Caco-2 (cell line): ENCODE data around the gene WDR1. TPM values are rescaled to one million over a fixed set of nuclear protein-coding genes. Genes with fewer than 3 reads are reported as not detected.

Experiments used
- BruUV-seq: library from RNA; stranded (reverse); fragments of 400-500 nt; replicated peaks from 2 replicates; lab custom pipeline; 2021; lab: Mats Ljungman, UMichigan
- CTCF ChIA-PET: fragments of 300-600 bp; sonication (Branson Sonifier 250); formaldehyde crosslinking; loops from one replicate; lab custom pipeline; 2022; ENCODE audit warnings: antibody characterized with exemption; lab: Charles Lee
- POLR2A ChIA-PET: fragments of 300-600 bp; sonication (Branson Sonifier 250); formaldehyde crosslinking; loops from one replicate; lab custom pipeline; 2022; ENCODE audit warnings: antibody characterized with exemption; lab: Charles Lee
- DNase-seq, 2 experiments: peaks; one replicate each; pipeline versions ENCODE4 v3.0.0 to v3.0.0-alpha.2; 2020 to 2022
- H3K27me3 ChIP-seq: replicated peaks from 2 replicates; pipeline ENCODE4 v1.6.0; 2011; ENCODE audit warnings: low read length; ENCODE audit not compliant: control insufficient read depth, insufficient read depth
- H3K36me3 ChIP-seq: 2 replicates; pipeline ENCODE4 v1.5.1; 2011; ENCODE audit warnings: low read length; ENCODE audit not compliant: control insufficient read depth, insufficient read depth
- H3K4me1 ChIP-seq: fragments of 250-450 bp; sonication (Bioruptor Pico); 2 replicates; pipeline ENCODE4 v1.5.1; 2020; ENCODE audit warnings: mild to moderate bottlenecking
- H3K4me3 ChIP-seq: 2 replicates; pipeline ENCODE4 v1.5.1; 2011; ENCODE audit warnings: low read depth, mild to moderate bottlenecking, control low read depth, low read length
- H3K9me3 ChIP-seq: fragments of 250-450 bp; sonication (Bioruptor Pico); 2 replicates; pipeline ENCODE4 v1.5.1; 2020; ENCODE audit warnings: mild to moderate bottlenecking, moderate library complexity
- H3K27ac Mint-ChIP-seq: one replicate; pipeline ENCODE4 v1.8.0; 2022; ENCODE audit warnings: mixed read lengths; ENCODE audit not compliant: unreplicated experiment
- H3K27me3 Mint-ChIP-seq: one replicate; pipeline ENCODE4 v1.8.0; 2022; ENCODE audit warnings: mixed read lengths; ENCODE audit not compliant: insufficient read depth, unreplicated experiment
- H3K36me3 Mint-ChIP-seq: one replicate; pipeline ENCODE4 v1.8.0; 2022; ENCODE audit warnings: mild to moderate bottlenecking, mixed read lengths; ENCODE audit not compliant: insufficient read depth, unreplicated experiment
- H3K4me1 Mint-ChIP-seq: one replicate; pipeline ENCODE4 v1.8.0; 2022; ENCODE audit warnings: low read depth, mixed read lengths; ENCODE audit not compliant: unreplicated experiment
- H3K4me3 Mint-ChIP-seq: one replicate; pipeline ENCODE4 v1.8.0; 2022; ENCODE audit warnings: mild to moderate bottlenecking, moderate library complexity, mixed read lengths; ENCODE audit not compliant: unreplicated experiment
- H3K9me3 Mint-ChIP-seq: one replicate; pipeline ENCODE4 v1.8.0; 2022; ENCODE audit warnings: mixed read lengths; ENCODE audit not compliant: unreplicated experiment
- intact Hi-C: fragments of 100-400 bp; cut with micrococcal nuclease; formaldehyde crosslinking; loops from one replicate; pipeline ENCODE4 v1.10.0; 2022; ENCODE audit not compliant: unreplicated experiment
- total RNA-seq: library from RNA; stranded (reverse); gene quantifications from 2 replicates; pipeline ENCODE4 v1.2.3, GENCODE V29; 2022
- TF ChIP-seq, protein P1 (sequence below), 2 experiments: fragments of 200-600 bp in 1 of 2; IDR thresholded peaks; 1 replicate in 1 of 2; 2 replicates in 1 of 2; pipeline versions ENCODE4 v1.5.1 to v1.8.0; 2011 to 2022; ENCODE audit warnings: antibody characterized with exemption in 1 of 2, control low read depth in 1 of 2, inconsistent platforms in 1 of 2, low read depth in 1 of 2, low read length in 1 of 2, mild to moderate bottlenecking in 1 of 2, moderate library complexity in 1 of 2; ENCODE audit not compliant: insufficient read depth in 1 of 2, severe bottlenecking in 1 of 2, unreplicated experiment in 1 of 2

The WDR1 gene
- total RNA-seq, 1 experiment from 2014 or later, result 250 TPM

DNA sequence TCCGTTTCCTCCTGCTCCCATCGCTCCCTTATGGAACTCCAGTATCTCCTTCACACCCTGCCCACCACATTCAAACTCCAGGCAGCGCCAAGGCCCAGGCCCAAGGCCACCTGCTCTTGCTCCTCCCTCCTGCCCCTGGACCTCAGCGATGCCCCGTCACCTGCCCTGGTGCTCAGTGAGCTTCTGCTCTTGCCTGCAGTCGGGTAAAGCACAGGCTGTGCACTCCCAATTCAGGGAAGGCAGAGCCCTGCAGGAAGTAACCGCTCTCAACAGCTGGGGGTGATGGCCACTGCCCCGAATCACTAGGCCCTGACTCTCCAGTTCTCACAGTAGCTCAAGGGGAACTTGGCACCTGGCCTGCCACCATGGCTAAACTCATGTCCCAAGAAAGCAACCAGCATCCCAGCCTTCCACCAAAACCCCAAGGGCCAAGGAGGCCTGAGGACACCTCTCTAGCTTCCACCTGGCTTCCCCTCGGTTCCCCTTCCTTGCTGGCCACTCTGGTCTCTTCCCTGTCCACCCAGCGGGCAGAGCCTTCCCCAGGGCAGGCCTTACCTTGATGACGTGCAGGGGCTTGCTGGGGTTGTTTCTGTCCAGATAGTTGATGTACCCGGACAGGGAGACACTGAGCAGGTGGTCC lies 29.3 kb downstream of the WDR1 start:
- TF ChIP-seq, protein P1, sequence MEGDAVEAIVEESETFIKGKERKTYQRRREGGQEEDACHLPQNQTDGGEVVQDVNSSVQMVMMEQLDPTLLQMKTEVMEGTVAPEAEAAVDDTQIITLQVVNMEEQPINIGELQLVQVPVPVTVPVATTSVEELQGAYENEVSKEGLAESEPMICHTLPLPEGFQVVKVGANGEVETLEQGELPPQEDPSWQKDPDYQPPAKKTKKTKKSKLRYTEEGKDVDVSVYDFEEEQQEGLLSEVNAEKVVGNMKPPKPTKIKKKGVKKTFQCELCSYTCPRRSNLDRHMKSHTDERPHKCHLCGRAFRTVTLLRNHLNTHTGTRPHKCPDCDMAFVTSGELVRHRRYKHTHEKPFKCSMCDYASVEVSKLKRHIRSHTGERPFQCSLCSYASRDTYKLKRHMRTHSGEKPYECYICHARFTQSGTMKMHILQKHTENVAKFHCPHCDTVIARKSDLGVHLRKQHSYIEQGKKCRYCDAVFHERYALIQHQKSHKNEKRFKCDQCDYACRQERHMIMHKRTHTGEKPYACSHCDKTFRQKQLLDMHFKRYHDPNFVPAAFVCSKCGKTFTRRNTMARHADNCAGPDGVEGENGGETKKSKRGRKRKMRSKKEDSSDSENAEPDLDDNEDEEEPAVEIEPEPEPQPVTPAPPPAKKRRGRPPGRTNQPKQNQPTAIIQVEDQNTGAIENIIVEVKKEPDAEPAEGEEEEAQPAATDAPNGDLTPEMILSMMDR (IDR thresholded peaks at IDR 0.05; ENCODE audit: insufficient read depth in 1 of 2, low read depth in 1 of 2, low read length in 1 of 2, severe bottlenecking in 1 of 2, unreplicated experiment in 1 of 2), result no peak
- no peaks in the 10 kb centered on the region for H3K27me3 Mint-ChIP-seq
- CTCF ChIA-PET, result no interaction called here
- peaks cover 6% of the 10 kb centered on the region; the same call in 1 of the 2 replicates for H3K4me1 ChIP-seq
- BruUV-seq, result no TSS peak
- intact Hi-C loops, result no loop called here
- no peak overlapping the region for H3K4me3 ChIP-seq
- H3K27me3 ChIP-seq, result no peaks in the 10 kb centered on the region
- POLR2A ChIA-PET, result no interaction called here
- H3K4me1 Mint-ChIP-seq, result no peaks in the 10 kb centered on the region
- DNase-seq, result no peak
- H3K4me3 Mint-ChIP-seq, result no peak overlapping the region
- H3K9me3 Mint-ChIP-seq, result no peaks in the 10 kb centered on the region
- peaks cover 3% of the 10 kb centered on the region for H3K36me3 ChIP-seq
- H3K36me3 Mint-ChIP-seq, result peaks cover 77% of the 10 kb centered on the region
- H3K27ac Mint-ChIP-seq, result no peak overlapping the region
- no peaks in the 10 kb centered on the region for H3K9me3 ChIP-seq

DNA sequence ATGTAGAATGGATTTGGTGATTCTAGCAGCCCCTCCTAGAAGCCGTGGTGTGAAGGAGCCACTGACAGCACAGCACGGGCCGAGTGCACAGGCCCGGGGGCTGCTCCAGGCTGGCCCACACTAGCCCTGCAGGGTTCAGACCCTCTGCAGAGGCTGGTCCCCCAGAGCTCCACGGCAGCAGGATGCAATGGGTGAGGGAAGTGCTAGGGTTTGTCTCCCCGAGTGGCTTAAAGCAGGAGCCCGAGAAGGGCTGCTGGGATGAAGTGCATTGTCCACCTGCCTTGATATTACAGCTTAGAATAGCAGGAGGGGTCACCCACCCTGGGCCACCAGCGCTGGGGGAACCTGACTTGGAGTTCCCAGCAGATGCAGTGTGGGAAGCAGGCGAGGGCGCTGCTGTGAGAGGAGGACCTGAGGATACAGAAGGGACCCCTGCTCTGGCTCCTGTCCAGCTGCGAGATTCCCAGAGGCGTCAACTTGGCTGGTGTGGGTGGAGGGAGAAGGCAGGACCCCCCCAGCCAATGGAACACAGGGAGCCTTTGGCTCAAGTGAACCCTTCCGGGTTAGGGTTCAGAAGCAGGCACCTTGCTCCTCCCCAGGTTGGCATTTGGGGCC lies 30.0 kb downstream of the WDR1 start:
- no peak overlapping the region for H3K27ac Mint-ChIP-seq
- no peak overlapping the region for H3K4me3 ChIP-seq
- no TSS peak for BruUV-seq
- no peaks in the 10 kb centered on the region for H3K27me3 Mint-ChIP-seq
- ChIA-PET POLR2A (no interaction called here), CTCF (no interaction called here)
- peaks cover 6% of the 10 kb centered on the region; the same call in 1 of the 2 replicates for H3K4me1 ChIP-seq
- H3K36me3 Mint-ChIP-seq, result peaks cover 77% of the 10 kb centered on the region
- TF ChIP-seq, protein P1 (IDR thresholded peaks at IDR 0.05; ENCODE audit: insufficient read depth in 1 of 2, low read depth in 1 of 2, low read length in 1 of 2, severe bottlenecking in 1 of 2, unreplicated experiment in 1 of 2), result no peak
- intact Hi-C loops, result no loop called here
- no peaks in the 10 kb centered on the region for H3K9me3 ChIP-seq
- H3K9me3 Mint-ChIP-seq, result no peaks in the 10 kb centered on the region
- H3K4me3 Mint-ChIP-seq, result no peak overlapping the region
- H3K27me3 ChIP-seq, result no peaks in the 10 kb centered on the region
- no peaks in the 10 kb centered on the region for H3K4me1 Mint-ChIP-seq
- no peak for DNase-seq
- peaks cover 3% of the 10 kb centered on the region for H3K36me3 ChIP-seq

DNA sequence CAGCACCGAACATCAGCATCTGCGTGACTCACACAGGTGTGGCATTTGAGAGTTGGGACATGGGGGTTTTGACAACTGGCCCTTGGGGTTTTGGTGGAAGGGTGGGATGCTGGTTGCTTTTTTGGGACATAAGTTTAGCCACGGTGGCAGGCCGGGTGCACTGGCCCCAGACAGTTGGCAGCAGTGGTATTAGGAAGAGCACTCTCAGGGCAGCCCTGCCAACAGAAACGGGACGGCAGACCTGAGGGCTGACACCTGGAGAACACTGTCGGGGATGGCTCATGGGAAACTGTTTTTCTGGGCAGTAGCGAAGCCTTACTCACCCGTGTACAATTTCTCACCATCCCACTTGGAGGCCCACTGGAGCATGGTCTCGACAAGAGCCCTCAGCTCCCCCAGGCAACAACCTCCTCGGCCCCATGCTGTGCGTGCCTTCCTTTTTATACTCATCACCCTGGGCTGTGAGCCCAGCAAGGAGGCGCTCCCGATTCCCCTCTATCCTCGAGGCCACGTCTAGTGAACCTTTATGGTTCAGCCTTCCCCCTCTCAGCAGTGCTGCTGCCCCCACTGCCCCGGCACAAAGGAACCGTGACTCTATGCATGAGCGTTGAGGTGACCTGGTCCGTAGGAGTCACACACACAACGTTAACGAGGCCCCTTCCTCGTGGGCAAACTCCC lies 30.6 kb downstream of the WDR1 start:
- peaks cover 6% of the 10 kb centered on the region; the same call in 1 of the 2 replicates for H3K4me1 ChIP-seq
- H3K27me3 Mint-ChIP-seq, result no peaks in the 10 kb centered on the region
- no peak overlapping the region for H3K27ac Mint-ChIP-seq
- no peak for DNase-seq
- CTCF ChIA-PET, result no interaction called here
- POLR2A ChIA-PET, result no interaction called here
- H3K9me3 ChIP-seq, result no peaks in the 10 kb centered on the region
- intact Hi-C loops, result no loop called here
- TF ChIP-seq, protein P1 (IDR thresholded peaks at IDR 0.05; ENCODE audit: insufficient read depth in 1 of 2, low read depth in 1 of 2, low read length in 1 of 2, severe bottlenecking in 1 of 2, unreplicated experiment in 1 of 2), result no peak
- no TSS peak for BruUV-seq
- H3K27me3 ChIP-seq, result no peaks in the 10 kb centered on the region
- H3K4me3 Mint-ChIP-seq, result no peak overlapping the region
- no peaks in the 10 kb centered on the region for H3K9me3 Mint-ChIP-seq
- no peaks in the 10 kb centered on the region for H3K4me1 Mint-ChIP-seq
- H3K36me3 ChIP-seq, result peaks cover 3% of the 10 kb centered on the region
- peaks cover 80% of the 10 kb centered on the region for H3K36me3 Mint-ChIP-seq
- H3K4me3 ChIP-seq, result no peak overlapping the region
